GM23338 (cell line): ENCODE data around the gene MPST.

Experiments
- CREB1 ChIP-seq: fragments of 250-450 bp; sonication (Bioruptor Pico); IDR thresholded peaks from 2 replicates; pipeline ENCODE4 v1.5.0; 2020; ENCODE audit warnings: low read depth, mild to moderate bottlenecking, moderate library complexity
- CTCF ChIP-seq, 2 experiments: fragments of 200-600 bp in 1 of 2; sonication (generic) in 1 of 2; conservative IDR thresholded peaks; 2 replicates each; pipeline versions ENCODE4 v1.5.1 to v1.6.1; 2016 to 2017; ENCODE audit warnings: antibody characterized with exemption in 2 of 2, low read depth in 2 of 2, mild to moderate bottlenecking in 2 of 2, moderate library complexity in 1 of 2
- POLR2AphosphoS5 ChIP-seq: IDR thresholded peaks from 2 replicates; pipeline ENCODE4 v1.6.1; 2016; ENCODE audit warnings: antibody characterized with exemption, low read depth

- TF ChIP-seq CREB1 (no peak), POLR2AphosphoS5 (no peak), CTCF (conservative IDR thresholded peaks at IDR 0.05; ENCODE audit: low read depth in 2 of 2) (no peak)
These were observed 27.5 kb downstream of the MPST start for GRCh38 chr22:37047006-37047405.
